ENCODE measurements around the gene NPSR1. TPM values are rescaled to one million over a fixed set of nuclear protein-coding genes. Genes with fewer than 3 reads are reported as not detected.

The NPSR1 gene
- total RNA-seq, 1 experiment from 2014 or later: not detected

- H3K9me3 Mint-ChIP-seq: peaks cover 8 to 14% of the 10 kb centered on the region in 2 experiments
- H3K27me3 Mint-ChIP-seq (ENCODE audit: low read depth): no peaks in the 10 kb centered on the region; the same call in 1 of the 2 replicates
- no peak overlapping the region for H2AK5ac ChIP-seq (ENCODE audit: insufficient read length, low read length)
- H3K36me3 Mint-ChIP-seq (ENCODE audit: insufficient read depth in 1 of 3, low read depth in 3 of 3): peaks cover 0 to 15% (median 0%) of the 10 kb centered on the region in 3 experiments; a peak in 2 of 7 replicates
- no peak overlapping the region for H3T11ph ChIP-seq (ENCODE audit: low read length)
- no peaks in the 10 kb centered on the region for H3K27me3 ChIP-seq (ENCODE audit: insufficient read depth, low read length)
- H3K4me2 ChIP-seq (ENCODE audit: insufficient read depth, insufficient read length, low read length): no peak overlapping the region
- no peak overlapping the region for H2BK12ac ChIP-seq (ENCODE audit: insufficient read length, low read depth, low read length)
- WGBS (ENCODE audit: extremely low coverage, insufficient read length, low lambda C conversion rate): no CpG with 5 or more reads among the region's 4 CpGs
- no peaks in the 10 kb centered on the region for H3K23me2 ChIP-seq (ENCODE audit: insufficient read length, low read depth, low read length, poor library complexity, severe bottlenecking)
- no peak overlapping the region for H3K23ac ChIP-seq (ENCODE audit: insufficient read length, low read depth, low read length)
- no peaks in the 10 kb centered on the region for H3K9me3 ChIP-seq (ENCODE audit: control insufficient read depth, low read depth, low read length)
- no peak overlapping the region for H3K27ac ChIP-seq (ENCODE audit: insufficient read length, low read depth, low read length)
- H2BK5ac ChIP-seq (ENCODE audit: insufficient read length, low read length): no peak overlapping the region
- 0 out of 2 replicates have a peak, but pooled peaks cover 3% of the 10 kb centered on the region for H3K4me1 ChIP-seq (ENCODE audit: insufficient read depth, low read length)
- H3K4me1 Mint-ChIP-seq: peaks cover 11 to 28% of the 10 kb centered on the region in 2 experiments
- H3K9ac ChIP-seq (ENCODE audit: extremely low read depth, insufficient read length, low read length): no peak overlapping the region
- H4K8ac ChIP-seq (replicated peaks; ENCODE audit: insufficient read length, low read depth, low read length): no peak overlapping the region
- no peak overlapping the region for H3K18ac ChIP-seq (ENCODE audit: insufficient read length, low read depth, low read length)
- H4K5ac ChIP-seq (ENCODE audit: insufficient read length, low read depth, low read length): no peak overlapping the region
- TF ChIP-seq CTCF (conservative IDR thresholded peaks at IDR 0.05): no peak
- no peak overlapping the region for H2BK15ac ChIP-seq (ENCODE audit: low read depth, low read length)
- no peak overlapping the region for H3K27ac Mint-ChIP-seq
- no peak for DNase-seq
- H3K56ac ChIP-seq (ENCODE audit: insufficient read length, low read depth, low read length): no peak overlapping the region
- no peak overlapping the region for H4K91ac ChIP-seq (ENCODE audit: insufficient read length, low read depth, low read length)
- no peak overlapping the region for H2BK120ac ChIP-seq (ENCODE audit: low read depth, low read length, poor library complexity, severe bottlenecking)
- no peak overlapping the region for H3K14ac ChIP-seq (ENCODE audit: insufficient read depth, low read length)
- no peak overlapping the region for H3K4me3 Mint-ChIP-seq
- no peaks in the 10 kb centered on the region for H3K79me2 ChIP-seq (ENCODE audit: insufficient read depth, low read length)
- H2AFZ ChIP-seq (ENCODE audit: low read length): no peak overlapping the region
- H3K79me1 ChIP-seq (ENCODE audit: insufficient read depth, low read depth, low read length, poor library complexity, severe bottlenecking): no peaks in the 10 kb centered on the region
- H4K20me1 ChIP-seq (ENCODE audit: control insufficient read depth, insufficient read depth, insufficient read length): no peaks in the 10 kb centered on the region
- H3K4ac ChIP-seq (ENCODE audit: low read depth, low read length): no peak overlapping the region
- H2BK20ac ChIP-seq (ENCODE audit: low read depth, low read length, poor library complexity, severe bottlenecking): no peak overlapping the region
These were observed 183.3 kb downstream of the NPSR1 start for GRCh38 chr7:34841326-34841725.
